Activated CD8-positive, alpha-beta memory T cell treated with anti-CD3 and anti-CD28 coated beads, Interleukin-2, amount 10 ng/mL, durations not matched to agents 7 days and 5 days (primary cell): ENCODE measurements around the gene SDCCAG8. TPM values are rescaled to one million over a fixed set of nuclear protein-coding genes. Genes with fewer than 3 reads are reported as not detected.

Source experiments
- ATAC-seq: fragments of 150-1000 bp; cut with Tn5 transposase; one replicate; pipeline ENCODE4 v1.10.0; 2021; ENCODE audit warnings: moderate library complexity
- CTCF ChIA-PET: fragments of 350-600 bp; sonication (Branson Sonifier 250); formaldehyde crosslinking; loops from one replicate; lab custom pipeline; 2021; ENCODE audit warnings: antibody characterized with exemption; lab: Charles Lee
- DNase-seq: peaks from one replicate; pipeline ENCODE4 v3.0.0-alpha.2; 2020
- H3K27ac Mint-ChIP-seq: one replicate; pipeline ENCODE4 v1.8.0; 2021; ENCODE audit warnings: mild to moderate bottlenecking, mixed read lengths
- H3K27me3 Mint-ChIP-seq: one replicate; pipeline ENCODE4 v1.8.0; 2021; ENCODE audit warnings: mixed read lengths
- H3K36me3 Mint-ChIP-seq: one replicate; pipeline ENCODE4 v1.8.0; 2021; ENCODE audit warnings: mild to moderate bottlenecking, mixed read lengths
- H3K4me1 Mint-ChIP-seq: one replicate; pipeline ENCODE4 v1.8.0; 2021; ENCODE audit warnings: mixed read lengths
- H3K4me3 Mint-ChIP-seq: one replicate; pipeline ENCODE4 v1.8.0; 2021; ENCODE audit warnings: mild to moderate bottlenecking, moderate library complexity, mixed read lengths
- H3K9me3 Mint-ChIP-seq: one replicate; pipeline ENCODE4 v1.8.0; 2022; ENCODE audit warnings: low read depth, mixed read lengths
- total RNA-seq, 2 experiments: library from RNA; stranded (reverse); gene quantifications; one replicate each; pipeline ENCODE4 v1.2.3, GENCODE V29; 2021

SDCCAG8 gene
- total RNA-seq, 2 experiments from 2014 or later: 14.9 to 27.1 TPM

DNA sequence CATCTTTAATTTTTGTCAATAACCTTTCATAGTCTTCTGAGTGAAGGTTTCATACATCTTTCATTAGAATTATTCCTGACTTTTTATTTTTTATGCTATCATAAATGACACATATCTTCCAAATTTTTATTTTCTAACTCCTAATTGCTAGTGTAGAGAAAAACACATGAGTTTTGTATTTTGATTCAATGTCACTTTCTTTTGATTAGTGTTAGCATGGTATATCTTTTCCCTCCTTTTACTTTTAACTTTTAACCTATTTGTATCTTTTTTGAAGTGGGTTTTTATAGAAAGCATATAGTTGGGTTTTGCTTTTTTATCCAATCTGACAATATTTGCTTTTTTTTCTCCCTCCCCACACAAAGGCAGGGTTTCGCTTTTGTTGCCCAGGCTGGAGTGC lies 43.2 kb downstream of the SDCCAG8 start:
- Mint-ChIP-seq H3K9me3 (peaks cover 5% of the 10 kb centered on the region), H3K36me3 (peaks cover 37% of the 10 kb centered on the region), H3K27ac (no peak overlapping the region), H3K27me3 (no peaks in the 10 kb centered on the region), H3K4me1 (no peaks in the 10 kb centered on the region), H3K4me3 (no peak overlapping the region)
- DNase-seq (no peak), ATAC-seq (no peak)
- CTCF ChIA-PET: no interaction called here

DNA sequence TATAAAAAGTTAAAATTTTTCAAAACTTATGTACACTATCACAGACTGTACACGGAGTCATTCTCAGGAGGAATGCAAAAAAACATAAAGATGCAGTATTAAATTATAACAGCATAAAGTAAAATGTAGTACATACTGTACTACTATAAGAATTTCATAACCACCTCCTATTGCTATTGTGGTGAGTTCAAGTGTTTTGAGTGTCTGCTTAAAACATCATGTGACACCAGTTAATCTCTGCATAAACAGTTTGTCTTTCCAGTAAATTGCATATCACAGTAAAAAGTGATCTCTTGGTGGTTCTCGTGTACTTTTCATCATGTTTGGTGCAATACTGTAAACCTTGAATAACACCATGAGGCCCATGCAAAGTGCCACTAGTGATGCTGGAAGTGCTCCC lies 45.2 kb downstream of the SDCCAG8 start:
- Mint-ChIP-seq H3K36me3 (peaks cover 26% of the 10 kb centered on the region), H3K9me3 (peaks cover 2% of the 10 kb centered on the region), H3K27ac (no peak overlapping the region), H3K4me3 (no peak overlapping the region), H3K27me3 (no peaks in the 10 kb centered on the region), H3K4me1 (no peaks in the 10 kb centered on the region)
- ATAC-seq: no peak
- CTCF ChIA-PET: no interaction called here
- DNase-seq: no peak

GRCh38 chr1:243311809-243312208 lies 56.0 kb downstream of the SDCCAG8 start:
- Mint-ChIP-seq H3K27ac (no peak overlapping the region), H3K4me3 (no peak overlapping the region), H3K36me3 (peaks cover 3% of the 10 kb centered on the region), H3K27me3 (no peaks in the 10 kb centered on the region), H3K4me1 (peaks cover 10% of the 10 kb centered on the region), H3K9me3 (no peaks in the 10 kb centered on the region)
- no peak for DNase-seq
- ATAC-seq: no peak
- CTCF ChIA-PET: no interaction called here

DNA sequence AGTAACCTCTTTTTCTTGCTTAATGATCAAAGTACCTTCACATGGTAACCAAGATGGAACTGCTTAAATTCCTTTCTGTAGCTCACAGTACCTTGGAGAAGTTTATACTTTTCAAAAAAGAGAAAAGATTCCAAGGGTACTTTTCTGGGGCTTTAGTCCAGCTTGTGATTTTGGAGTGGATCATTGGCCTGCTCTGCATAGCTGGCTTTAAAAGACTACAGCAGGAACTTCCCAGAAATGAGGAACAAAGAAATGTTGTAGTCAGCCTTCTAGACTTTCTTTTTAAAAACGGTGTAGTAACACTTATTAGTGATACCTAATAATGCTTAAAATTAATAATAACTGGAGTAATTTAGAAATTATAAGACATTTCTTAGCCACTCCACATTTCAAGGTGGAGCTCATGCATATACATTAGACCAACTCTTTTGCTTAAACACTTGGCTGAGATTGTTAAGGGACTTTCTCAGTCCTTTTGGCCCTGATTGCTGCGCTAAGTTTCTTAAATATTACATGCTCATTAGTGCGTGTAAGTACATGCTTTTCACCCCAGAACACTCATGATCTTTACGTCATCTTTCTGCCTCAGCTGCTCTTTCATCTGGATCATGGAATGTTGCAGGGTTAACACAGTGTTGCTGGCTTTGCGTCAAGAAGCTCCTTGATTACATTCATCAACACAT lies 57.3 kb downstream of the SDCCAG8 start:
- Mint-ChIP-seq H3K4me1 (peaks cover 10% of the 10 kb centered on the region), H3K9me3 (no peaks in the 10 kb centered on the region), H3K36me3 (peaks cover 6% of the 10 kb centered on the region), H3K27me3 (no peaks in the 10 kb centered on the region), H3K27ac (no peak overlapping the region), H3K4me3 (no peak overlapping the region)
- DNase-seq (no peak), ATAC-seq (no peak)
- CTCF ChIA-PET: interaction anchor here (1.0 to 1.2 kb wide), 2 partner anchors 9 to 11 kb away, joined by 3 read pairs; no protein-coding TSS in a partner anchor

- H3K36me3 Mint-ChIP-seq: peaks cover 6% of the 10 kb centered on the region
- CTCF ChIA-PET: interaction anchor here (0.6 to 1.2 kb wide), 4 partner anchors 8 to 87 kb away, joined by 3 read pairs; no protein-coding TSS in a partner anchor
- no peak for DNase-seq
- H3K4me1 Mint-ChIP-seq: peaks cover 10% of the 10 kb centered on the region
- no peak overlapping the region for H3K27ac Mint-ChIP-seq
- ATAC-seq: no peak
- H3K4me3 Mint-ChIP-seq: no peak overlapping the region
- no peaks in the 10 kb centered on the region for H3K9me3 Mint-ChIP-seq
- no peaks in the 10 kb centered on the region for H3K27me3 Mint-ChIP-seq
Measured at GRCh38 chr1:243313635-243314536, 58.0 kb downstream of the SDCCAG8 start.

DNA sequence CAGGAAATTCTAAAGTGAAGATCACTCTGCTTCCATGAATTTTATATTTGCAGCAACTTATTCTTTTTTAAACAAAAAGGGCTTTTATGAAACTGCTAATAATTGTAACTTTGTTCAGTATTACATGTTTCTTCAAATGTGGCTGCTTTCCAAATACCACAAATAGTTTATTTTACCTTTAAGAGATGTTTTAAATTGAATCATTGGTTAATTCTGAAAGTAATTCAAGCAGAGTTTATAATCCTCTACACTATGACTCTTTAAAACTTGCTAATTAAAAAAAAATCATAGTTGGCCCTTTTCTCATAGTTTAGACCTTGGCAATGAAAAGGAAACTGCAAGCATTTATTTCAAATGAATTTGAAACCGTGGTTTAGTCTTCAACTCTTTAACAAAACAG lies 59.6 kb downstream of the SDCCAG8 start:
- Mint-ChIP-seq H3K27ac (no peak overlapping the region), H3K4me3 (no peak overlapping the region), H3K9me3 (no peaks in the 10 kb centered on the region), H3K27me3 (no peaks in the 10 kb centered on the region), H3K36me3 (peaks cover 7% of the 10 kb centered on the region), H3K4me1 (peaks cover 10% of the 10 kb centered on the region)
- ATAC-seq: no peak
- CTCF ChIA-PET: no interaction called here
- no peak for DNase-seq

- no peaks in the 10 kb centered on the region for H3K27me3 Mint-ChIP-seq
- CTCF ChIA-PET: no interaction called here
- no peak overlapping the region for H3K27ac Mint-ChIP-seq
- no peak for DNase-seq
- no peaks in the 10 kb centered on the region for H3K9me3 Mint-ChIP-seq
- ATAC-seq: no peak
- H3K36me3 Mint-ChIP-seq: peaks cover 7% of the 10 kb centered on the region
- no peak overlapping the region for H3K4me3 Mint-ChIP-seq
- H3K4me1 Mint-ChIP-seq: peaks cover 10% of the 10 kb centered on the region
Measured at GRCh38 chr1:243315893-243316292, 60.1 kb downstream of the SDCCAG8 start.

GRCh38 chr1:243316366-243316989 lies 60.6 kb downstream of the SDCCAG8 start:
- Mint-ChIP-seq H3K36me3 (peaks cover 7% of the 10 kb centered on the region), H3K27me3 (no peaks in the 10 kb centered on the region), H3K27ac (no peak overlapping the region), H3K4me1 (peaks cover 10% of the 10 kb centered on the region), H3K4me3 (no peak overlapping the region), H3K9me3 (no peaks in the 10 kb centered on the region)
- CTCF ChIA-PET: no interaction called here
- no peak for DNase-seq
- ATAC-seq: no peak

GRCh38 chr1:243320224-243320623 lies 64.4 kb downstream of the SDCCAG8 start:
- Mint-ChIP-seq H3K27ac (no peak overlapping the region), H3K4me3 (no peak overlapping the region), H3K27me3 (no peaks in the 10 kb centered on the region), H3K36me3 (peaks cover 7% of the 10 kb centered on the region), H3K4me1 (no peaks in the 10 kb centered on the region), H3K9me3 (no peaks in the 10 kb centered on the region)
- CTCF ChIA-PET: no interaction called here
- DNase-seq (no peak), ATAC-seq (no peak)

DNA sequence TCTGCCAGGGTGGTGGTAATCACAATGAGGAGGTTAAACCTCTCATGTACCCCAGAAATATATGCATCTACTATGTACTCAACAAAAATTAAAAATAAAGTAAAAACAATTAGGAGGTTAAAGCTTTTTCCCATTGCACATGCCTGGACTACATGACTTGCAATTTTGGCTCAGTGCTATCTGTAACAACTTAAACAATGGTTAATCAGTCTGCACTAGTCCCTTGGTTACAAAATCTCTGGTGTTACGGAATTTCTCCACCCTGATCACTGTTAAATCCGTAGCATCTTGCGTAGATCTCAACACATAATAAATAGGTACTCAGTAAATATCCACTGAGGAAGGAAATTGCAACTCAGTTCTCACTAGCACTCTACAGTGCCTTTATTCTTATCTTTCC lies 66.5 kb downstream of the SDCCAG8 start:
- no peak for DNase-seq
- Mint-ChIP-seq H3K4me1 (no peaks in the 10 kb centered on the region), H3K27me3 (no peaks in the 10 kb centered on the region), H3K36me3 (peaks cover 5% of the 10 kb centered on the region), H3K27ac (no peak overlapping the region), H3K9me3 (no peaks in the 10 kb centered on the region), H3K4me3 (no peak overlapping the region)
- no peak for ATAC-seq
- CTCF ChIA-PET: interaction anchor here (1.4 kb wide), 1 partner anchor 9 kb away, joined by 3 read pairs; no protein-coding TSS in a partner anchor

GRCh38 chr1:243323491-243323890 lies 67.7 kb downstream of the SDCCAG8 start:
- H3K36me3 Mint-ChIP-seq: peaks cover 2% of the 10 kb centered on the region
- H3K4me3 Mint-ChIP-seq: no peak overlapping the region
- DNase-seq (no peak), ATAC-seq (no peak)
- CTCF ChIA-PET: no interaction called here
- H3K27me3 Mint-ChIP-seq: no peaks in the 10 kb centered on the region
- no peak overlapping the region for H3K27ac Mint-ChIP-seq
- H3K9me3 Mint-ChIP-seq: no peaks in the 10 kb centered on the region
- H3K4me1 Mint-ChIP-seq: no peaks in the 10 kb centered on the region

- H3K9me3 Mint-ChIP-seq: no peaks in the 10 kb centered on the region
Measured at GRCh38 chr1:243325305-243325890, 69.6 kb downstream of the SDCCAG8 start.

DNA sequence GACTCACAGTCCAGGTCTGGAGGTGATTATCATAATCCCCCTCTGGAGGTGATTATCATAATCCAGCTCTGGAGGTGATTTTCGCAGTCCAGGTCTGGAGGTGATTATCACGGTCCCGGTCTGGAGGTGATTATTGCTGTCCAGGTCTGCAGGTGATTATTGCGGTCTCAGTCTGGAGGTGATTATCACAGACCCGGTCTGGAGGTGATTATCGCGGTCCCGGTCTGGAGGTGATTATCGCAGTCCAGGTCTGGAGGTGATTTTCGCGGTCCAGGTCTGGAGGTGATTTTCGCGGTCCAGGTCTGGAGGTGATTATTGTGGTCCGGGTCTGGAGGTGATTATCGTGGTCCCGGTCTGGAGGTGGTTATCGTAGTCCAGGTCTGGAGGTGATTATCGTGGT lies 76.6 kb downstream of the SDCCAG8 start:
- CTCF ChIA-PET: no interaction called here
- H3K36me3 Mint-ChIP-seq: peaks cover 7% of the 10 kb centered on the region
- no peak overlapping the region for H3K27ac Mint-ChIP-seq
- DNase-seq (no peak), ATAC-seq (no peak)
- H3K4me3 Mint-ChIP-seq: no peak overlapping the region
- H3K27me3 Mint-ChIP-seq: no peaks in the 10 kb centered on the region
- no peaks in the 10 kb centered on the region for H3K9me3 Mint-ChIP-seq
- H3K4me1 Mint-ChIP-seq: no peaks in the 10 kb centered on the region

More at GRCh38 chr1:243325305-243325890, 69.6 kb downstream of the SDCCAG8 start:
- Mint-ChIP-seq H3K4me3 (no peak overlapping the region), H3K4me1 (no peaks in the 10 kb centered on the region), H3K27me3 (no peaks in the 10 kb centered on the region), H3K27ac (no peak overlapping the region), H3K36me3 (no peaks in the 10 kb centered on the region)
- ATAC-seq (no peak), DNase-seq (no peak)
- CTCF ChIA-PET: interaction anchor here (1.0 kb wide), 1 partner anchor 859 kb away, joined by 3 read pairs; no protein-coding TSS in a partner anchor
